ENCODE data around the gene RTL3.
A peak's percentile ranks its signal among the peaks of the same experiment; 100 is the strongest.
"Not testable (repeated sequence)": the region's sequence is repeated elsewhere in the genome, so short reads cannot be mapped to it uniquely, and the experiment has no call there.

RTL3 gene, protein sequence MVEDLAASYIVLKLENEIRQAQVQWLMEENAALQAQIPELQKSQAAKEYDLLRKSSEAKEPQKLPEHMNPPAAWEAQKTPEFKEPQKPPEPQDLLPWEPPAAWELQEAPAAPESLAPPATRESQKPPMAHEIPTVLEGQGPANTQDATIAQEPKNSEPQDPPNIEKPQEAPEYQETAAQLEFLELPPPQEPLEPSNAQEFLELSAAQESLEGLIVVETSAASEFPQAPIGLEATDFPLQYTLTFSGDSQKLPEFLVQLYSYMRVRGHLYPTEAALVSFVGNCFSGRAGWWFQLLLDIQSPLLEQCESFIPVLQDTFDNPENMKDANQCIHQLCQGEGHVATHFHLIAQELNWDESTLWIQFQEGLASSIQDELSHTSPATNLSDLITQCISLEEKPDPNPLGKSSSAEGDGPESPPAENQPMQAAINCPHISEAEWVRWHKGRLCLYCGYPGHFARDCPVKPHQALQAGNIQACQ

GRCh38 chrX:78658845-78659744 is at the start of gene RTL3:
Gene RTL3, minus strand, starts transcription at chrX:78659328. Its CDS starts 908 bp downstream, at chrX:78658420.
- Histone ChIP-seq H3K4me3 (no peak within 1 kb of the TSS), H3K27ac (peak within 1 kb of the TSS in 1 of 21 experiments; percentile 9)

GRCh38 chrX:78708816-78709215 is 49.7 kb upstream of the RTL3 start:
- no peak overlapping the region for H3K4me3 ChIP-seq
- no peak overlapping the region for H3K27ac ChIP-seq

GRCh38 chrX:78708262-78708661 is 49.1 kb upstream of the RTL3 start:
- no peak overlapping the region for H3K4me3 ChIP-seq
- H3K27ac ChIP-seq, result no peak overlapping the region

- Histone ChIP-seq H3K4me3 (no peak overlapping the region), H3K27ac (no peak overlapping the region)
Observed at GRCh38 chrX:78706071-78706470, 46.9 kb upstream of the RTL3 start.

DNA sequence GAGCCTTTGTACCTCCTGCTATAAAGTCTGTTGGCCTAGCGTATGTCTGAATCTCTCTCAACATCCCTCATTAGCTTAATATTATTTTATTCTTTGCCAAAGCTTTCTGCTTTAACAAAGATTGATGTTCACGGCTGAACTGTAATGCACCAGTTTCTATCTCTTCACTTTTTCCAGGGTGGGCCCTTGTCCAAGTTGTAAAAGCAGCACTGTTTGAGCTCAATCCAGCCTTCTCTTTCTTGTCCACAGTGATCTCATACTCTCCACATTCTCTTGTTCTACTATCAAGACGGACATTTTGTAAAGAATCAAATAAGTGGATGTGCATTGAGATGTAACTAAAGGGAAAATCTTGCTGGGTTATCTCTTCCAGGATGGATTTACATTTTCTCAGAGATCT is 34.4 kb upstream of the RTL3 start:
- Histone ChIP-seq H3K4me3 (no peak overlapping the region), H3K27ac (no peak overlapping the region)

DNA sequence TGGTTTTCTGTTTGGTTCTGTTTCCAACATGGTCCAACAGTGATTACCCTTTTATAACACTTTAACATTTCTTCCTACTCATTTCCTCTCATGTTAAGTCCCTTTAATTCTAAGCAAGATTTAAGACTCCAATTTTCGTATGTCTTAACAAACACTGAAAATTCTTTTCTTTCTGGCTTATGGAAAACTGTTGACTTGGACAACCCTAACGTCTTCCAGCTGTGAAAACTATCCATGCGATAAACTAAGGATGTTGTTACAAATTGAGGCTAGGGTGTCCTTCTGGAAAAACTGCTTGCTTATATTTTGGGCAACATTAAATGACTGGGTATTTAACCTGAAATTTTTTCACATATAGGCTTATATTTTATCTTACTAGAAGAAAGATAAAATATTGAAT is 33.9 kb upstream of the RTL3 start:
- H3K27ac ChIP-seq, result no peak overlapping the region
- no peak overlapping the region for H3K4me3 ChIP-seq

DNA sequence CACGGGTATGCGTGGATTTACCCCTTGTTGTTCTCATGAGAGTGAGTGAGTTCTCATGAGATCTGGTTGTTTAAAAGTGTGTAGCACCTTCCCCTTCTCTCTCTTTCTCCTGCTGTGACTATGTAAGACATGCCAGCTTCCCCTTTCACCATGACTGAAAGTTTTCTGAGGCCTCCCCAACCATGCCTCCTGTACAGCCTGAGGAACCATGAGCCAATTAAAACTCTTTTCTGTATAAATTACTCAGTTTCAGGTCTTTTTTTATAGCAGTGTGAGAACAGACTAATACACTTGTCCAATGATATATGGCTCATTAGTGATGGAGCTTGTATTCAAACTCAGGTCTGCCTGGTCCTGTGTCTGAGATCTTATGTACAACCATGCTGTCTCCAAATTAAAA is 28.5 kb upstream of the RTL3 start:
- no peak overlapping the region for H3K27ac ChIP-seq
- H3K4me3 ChIP-seq, result no peak overlapping the region

DNA sequence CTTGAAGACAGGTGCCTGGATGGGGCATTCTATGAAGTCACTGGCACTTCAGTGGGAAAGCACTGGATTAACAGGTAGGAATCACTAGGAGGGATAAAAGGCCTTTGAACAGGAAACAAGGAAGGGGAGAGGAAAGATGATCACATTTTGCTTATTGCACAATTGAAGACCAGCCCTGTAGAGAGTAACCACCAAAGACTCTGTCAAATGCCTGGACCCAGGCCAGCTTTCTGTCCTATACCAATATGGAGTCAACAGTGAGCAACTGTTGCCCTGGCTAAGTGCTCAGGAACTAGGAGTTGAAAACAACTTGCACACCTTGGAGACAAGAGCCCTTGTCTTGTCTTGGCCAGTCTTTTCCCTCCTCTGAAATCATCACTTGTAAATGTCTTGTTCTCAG is 14.1 kb upstream of the RTL3 start:
- no peak overlapping the region for H3K4me3 ChIP-seq
- H3K27ac ChIP-seq, result no peak overlapping the region

- H3K4me3 ChIP-seq, result no peak overlapping the region
- peak overlapping the region in 1 of 21 experiments; percentile 37 for H3K27ac ChIP-seq
Observed at GRCh38 chrX:78665342-78665741, 6.2 kb upstream of the RTL3 start.

- H3K4me3 ChIP-seq, result no peak overlapping the region
- H3K27ac ChIP-seq, result no peak overlapping the region
Observed at GRCh38 chrX:78661836-78662235, 2.7 kb upstream of the RTL3 start.

DNA sequence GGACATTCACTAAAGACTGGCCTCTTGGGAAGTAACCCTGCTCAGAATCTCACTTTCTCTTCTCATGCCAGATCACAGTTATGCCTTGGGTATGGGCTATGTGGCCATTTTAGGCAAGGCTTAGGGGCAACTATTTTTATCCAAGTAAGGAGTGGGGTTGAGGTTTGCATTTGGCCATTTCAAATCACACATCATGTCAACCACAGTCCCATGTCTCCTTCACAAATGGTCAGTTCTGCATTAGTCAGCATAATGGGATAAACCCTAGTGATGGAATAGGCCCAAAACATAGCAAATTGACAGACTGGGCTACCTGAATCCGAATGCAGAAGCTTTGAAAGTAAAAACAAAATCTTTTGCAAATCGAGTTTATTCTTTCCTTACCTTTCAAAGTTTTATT is 827 bp upstream of the RTL3 start:
- H3K4me3 ChIP-seq, result no peak overlapping the region
- no peak overlapping the region for H3K27ac ChIP-seq

GRCh38 chrX:78658414-78658813 is 714 bp downstream of the RTL3 start:
- Histone ChIP-seq H3K27ac (peak overlapping the region in 1 of 21 experiments; percentile 9), H3K4me3 (no peak overlapping the region)

DNA sequence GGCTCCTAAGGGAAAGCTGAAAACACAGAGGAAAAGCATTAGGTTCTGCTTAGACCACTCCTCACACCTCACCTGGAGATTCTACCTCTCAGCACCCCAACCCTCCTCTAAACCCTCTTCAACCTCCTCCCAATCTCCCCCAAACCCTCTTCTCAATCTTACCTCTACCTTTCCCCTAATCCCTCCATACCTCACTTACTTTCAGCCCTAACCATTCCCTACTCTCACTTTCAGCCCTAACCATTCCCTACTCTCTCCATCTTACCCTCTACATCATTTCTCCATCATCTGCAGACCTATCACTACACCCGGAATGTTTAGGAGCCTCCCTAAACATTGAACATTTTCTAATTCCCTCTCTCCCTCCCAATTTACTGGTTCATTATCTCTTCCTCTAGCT is 3.5 kb downstream of the RTL3 start:
- no peak overlapping the region for H3K4me3 ChIP-seq
- no peak overlapping the region for H3K27ac ChIP-seq

- Histone ChIP-seq H3K27ac (peak overlapping the region in 1 of 21 experiments; percentile 11), H3K4me3 (no peak overlapping the region)
Observed at GRCh38 chrX:78653118-78653822, 5.9 kb downstream of the RTL3 start.

DNA sequence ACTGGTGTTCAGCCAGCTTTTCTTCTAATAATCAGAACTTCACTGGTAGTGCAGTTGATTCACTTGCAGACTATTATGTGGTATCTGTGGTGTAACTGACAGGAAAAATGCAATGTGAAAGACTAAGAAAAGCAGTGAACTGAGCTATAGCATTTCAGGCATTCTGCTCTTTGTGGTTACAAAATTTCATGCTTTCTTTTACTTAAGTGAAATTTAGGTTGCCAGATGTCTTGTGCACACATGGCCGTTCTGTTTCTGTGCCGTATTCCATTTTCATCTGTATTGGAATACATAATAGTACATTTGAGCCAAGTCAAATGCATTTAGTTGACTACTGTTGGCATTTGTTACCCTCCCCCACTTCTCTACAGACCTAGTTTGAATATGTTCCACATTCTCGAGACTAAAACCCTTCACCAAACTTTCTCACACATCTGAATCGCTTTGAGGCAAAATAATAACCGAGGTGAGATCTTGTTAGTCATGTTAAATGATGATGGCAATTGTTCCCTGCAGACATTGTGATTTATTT is 8.2 kb downstream of the RTL3 start:
- Histone ChIP-seq H3K4me3 (no peak overlapping the region), H3K27ac (peak overlapping the region in 1 of 21 experiments; percentile 20)

- H3K4me3 ChIP-seq, result no peak overlapping the region
- no peak overlapping the region for H3K27ac ChIP-seq
Observed at GRCh38 chrX:78643874-78644273, 15.3 kb downstream of the RTL3 start.

GRCh38 chrX:78643096-78643495 is 16.0 kb downstream of the RTL3 start:
- H3K4me3 ChIP-seq, result no peak overlapping the region
- H3K27ac ChIP-seq, result no peak overlapping the region

- not testable (repeated sequence) for H3K4me3 ChIP-seq, H3K27ac ChIP-seq
Observed at GRCh38 chrX:78636096-78636495, 23.0 kb downstream of the RTL3 start.

DNA sequence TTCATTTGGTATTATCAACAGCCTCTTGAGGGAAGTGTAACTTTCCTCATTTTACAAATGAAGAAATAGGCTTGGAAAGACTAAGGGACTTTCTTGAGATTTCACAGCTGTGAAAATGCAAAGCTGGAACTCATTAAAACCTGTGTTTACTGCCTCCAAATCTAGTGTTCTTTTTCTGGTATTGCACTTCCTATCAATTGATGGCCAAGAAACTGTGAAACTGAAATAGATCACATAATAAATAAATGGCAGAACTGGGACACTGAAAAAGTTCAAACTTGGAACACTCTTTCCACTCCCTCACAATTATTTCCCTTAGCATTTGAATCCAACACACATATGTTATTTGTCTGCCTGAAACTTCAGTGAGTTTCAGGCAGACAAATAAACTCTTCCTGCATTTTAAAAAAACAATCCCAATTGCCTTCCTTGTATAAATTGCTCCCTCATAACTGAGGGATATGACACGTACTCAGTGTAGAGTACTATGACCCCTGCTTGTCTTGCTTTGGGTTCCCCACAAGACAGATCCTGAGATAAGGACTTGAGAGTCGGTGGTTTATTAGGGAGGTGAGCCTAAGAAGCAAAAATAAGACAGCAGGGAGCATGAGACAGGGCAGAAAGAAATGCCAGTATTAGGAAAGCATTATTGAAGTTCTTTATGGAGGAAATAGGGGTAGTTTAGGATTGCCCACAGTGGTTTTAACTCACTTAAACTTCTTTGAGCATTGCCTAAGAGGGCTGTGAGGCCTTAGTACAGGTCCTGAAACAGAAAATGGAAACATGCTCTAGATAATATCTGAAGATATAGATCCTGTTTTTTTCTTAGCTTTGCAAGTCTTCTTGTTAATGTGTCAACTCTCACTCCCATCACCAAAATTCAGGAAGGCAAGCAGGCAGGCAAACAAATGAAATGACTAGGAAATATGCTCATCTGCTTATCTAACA is 33.9 kb downstream of the RTL3 start:
- no peak overlapping the region for H3K4me3 ChIP-seq
- H3K27ac ChIP-seq, result no peak overlapping the region
